GM20431 (cell line): ENCODE measurements around the gene RTN4IP1.
"Not testable (repeated sequence)": the region's sequence is repeated elsewhere in the genome, so short reads cannot be mapped to it uniquely, and the experiment has no call there.

ENCODE experiments used
- in situ Hi-C: fragments of 300-500 bp; cut with MseI, MboI; formaldehyde crosslinking; loops from one replicate; pipeline ENCODE4 v1.15.0; 2020; ENCODE audit warnings: low sequenced_read_pairs; ENCODE audit not compliant: unreplicated experiment

RTN4IP1 gene

DNA sequence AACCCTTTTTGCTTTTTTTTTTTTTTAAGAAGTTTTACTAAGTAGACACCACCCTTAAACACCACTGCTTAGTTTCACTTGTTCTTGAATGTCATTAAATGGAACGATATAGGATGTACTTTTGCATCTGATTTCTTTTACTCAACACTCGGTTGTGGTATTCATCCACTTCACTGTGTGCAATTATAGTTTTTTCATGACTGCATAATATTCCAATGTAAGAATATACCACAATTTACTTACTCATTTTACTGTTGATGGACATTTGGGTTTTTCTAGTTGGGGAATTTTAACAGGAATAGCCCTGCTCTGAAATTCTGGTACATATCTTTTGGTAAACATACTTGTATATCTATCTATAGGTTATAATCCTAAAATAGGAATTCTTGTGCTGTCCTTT lies 29.9 kb downstream of the RTN4IP1 start:
- in situ Hi-C loops = no loop called here

DNA sequence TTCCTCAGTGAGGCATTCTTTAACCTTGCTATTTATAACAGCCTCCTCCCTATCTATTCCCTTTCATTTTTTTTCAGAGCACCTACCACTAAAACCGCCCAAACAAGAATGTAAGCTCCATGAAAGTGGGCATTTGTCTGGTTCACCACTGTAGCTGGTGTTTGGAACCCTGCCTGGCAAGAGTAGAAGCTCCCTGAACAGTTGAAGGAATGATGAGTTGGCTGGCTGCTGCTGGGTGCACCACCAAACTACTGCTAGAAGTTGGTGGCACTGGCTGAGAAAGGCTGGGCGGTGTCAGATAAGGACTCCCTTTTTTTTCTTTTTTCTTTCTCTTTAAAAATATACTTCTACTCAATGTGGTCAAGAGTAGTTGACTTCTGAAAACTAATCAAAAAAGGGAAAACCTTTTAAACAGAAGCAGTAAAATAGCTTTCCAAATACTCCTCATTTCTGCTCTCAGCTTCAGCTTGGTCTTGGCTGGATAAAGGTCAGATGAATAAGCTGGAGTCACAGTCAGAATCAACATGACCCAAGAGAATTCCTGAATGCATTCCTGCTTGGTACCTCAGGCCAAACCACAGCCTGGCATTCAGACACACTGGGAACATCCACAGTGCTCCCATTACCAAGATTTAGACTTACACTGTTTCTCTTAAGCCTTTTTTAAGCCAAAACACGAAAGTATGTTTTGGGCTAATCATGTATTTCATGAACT lies 38.0 kb downstream of the RTN4IP1 start:
- in situ Hi-C loops = no loop called here

DNA sequence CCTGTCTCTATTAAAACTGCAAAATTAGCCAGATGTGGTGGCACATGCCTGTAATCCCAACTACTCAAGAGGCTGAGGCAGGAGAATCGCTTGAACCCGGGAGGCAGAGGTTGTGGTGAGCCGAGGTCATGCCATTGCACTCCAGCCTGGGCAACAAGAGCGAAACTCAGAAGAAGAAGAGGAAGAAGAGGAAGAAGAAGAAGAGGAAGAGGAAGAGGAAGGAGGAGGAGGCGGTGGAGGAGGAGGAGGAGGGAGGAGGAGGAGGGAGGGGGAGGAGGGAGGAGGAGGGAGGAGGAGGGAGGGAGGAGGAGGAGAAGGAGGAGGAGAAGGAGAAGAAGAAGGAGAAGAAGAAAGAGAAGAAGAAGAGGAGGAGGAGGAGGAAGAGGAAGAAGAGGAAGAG lies 40.4 kb downstream of the RTN4IP1 start:
- in situ Hi-C loops = not testable (repeated sequence)

DNA sequence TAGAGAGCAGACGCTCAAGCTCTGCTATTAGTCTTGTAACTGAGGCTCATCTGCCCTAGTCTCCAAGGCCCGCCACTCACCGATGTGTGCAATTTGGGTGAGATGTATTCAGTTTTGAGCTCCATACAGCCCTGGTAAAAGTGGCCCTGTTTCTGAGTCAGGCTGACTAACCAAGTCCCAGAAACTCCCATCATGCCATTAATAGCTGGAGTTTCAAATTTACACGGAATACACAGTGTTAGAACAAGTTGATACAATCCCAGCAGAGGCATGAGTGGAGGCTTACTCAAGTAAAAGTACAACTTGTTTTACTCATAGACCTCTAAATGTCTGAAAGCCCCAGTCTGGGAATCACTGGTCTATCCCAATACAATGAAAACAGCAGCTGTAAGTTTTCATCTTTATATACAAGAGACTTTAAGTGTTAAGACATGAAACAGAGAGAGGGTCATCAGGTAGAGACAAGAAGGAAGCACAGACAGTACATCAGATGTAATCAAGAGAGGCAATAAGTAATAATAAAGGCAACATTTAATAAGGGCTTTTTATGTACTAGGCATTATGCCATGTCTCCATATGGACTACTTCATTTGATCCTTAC lies 42.4 kb downstream of the RTN4IP1 start:
- in situ Hi-C loops = no loop called here

DNA sequence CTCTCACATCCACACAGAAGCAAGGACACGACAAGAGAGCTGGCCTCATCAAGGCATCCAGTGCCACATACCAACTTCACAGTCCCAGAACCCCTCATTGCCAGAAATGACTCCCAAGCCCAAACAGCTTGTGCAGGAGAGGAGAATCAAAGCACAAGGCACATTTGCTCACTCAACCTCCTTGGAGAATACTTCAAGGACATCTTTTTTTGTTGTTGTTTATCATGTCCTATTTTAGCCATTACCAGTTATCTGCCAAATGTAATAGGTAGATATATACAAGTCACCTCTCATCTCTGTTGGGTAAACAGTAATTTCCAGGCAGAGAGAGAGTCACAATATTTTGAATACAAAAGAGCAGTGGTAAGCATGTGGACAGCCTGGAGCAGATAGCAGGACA lies 47.8 kb downstream of the RTN4IP1 start:
- in situ Hi-C loops = no loop called here

DNA sequence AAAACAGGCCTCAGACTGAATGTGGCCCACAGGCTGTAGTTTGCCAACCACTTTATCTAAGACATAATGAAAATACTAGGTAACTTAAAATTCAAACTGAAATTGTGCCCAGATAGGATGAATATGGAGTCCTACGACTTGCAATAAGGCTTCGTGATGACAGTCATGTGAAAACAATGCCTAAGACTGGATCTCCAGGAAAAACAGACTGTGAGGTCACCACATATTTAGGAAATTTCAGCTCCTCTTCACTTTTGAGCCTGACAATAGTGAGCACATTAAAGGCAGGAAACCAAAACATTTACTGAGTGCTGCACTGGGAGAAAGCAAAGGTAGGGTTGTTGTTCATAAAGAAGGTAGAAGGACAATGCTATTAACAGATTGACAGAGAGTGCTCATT lies 50.0 kb downstream of the RTN4IP1 start:
- in situ Hi-C loops = no loop called here

DNA sequence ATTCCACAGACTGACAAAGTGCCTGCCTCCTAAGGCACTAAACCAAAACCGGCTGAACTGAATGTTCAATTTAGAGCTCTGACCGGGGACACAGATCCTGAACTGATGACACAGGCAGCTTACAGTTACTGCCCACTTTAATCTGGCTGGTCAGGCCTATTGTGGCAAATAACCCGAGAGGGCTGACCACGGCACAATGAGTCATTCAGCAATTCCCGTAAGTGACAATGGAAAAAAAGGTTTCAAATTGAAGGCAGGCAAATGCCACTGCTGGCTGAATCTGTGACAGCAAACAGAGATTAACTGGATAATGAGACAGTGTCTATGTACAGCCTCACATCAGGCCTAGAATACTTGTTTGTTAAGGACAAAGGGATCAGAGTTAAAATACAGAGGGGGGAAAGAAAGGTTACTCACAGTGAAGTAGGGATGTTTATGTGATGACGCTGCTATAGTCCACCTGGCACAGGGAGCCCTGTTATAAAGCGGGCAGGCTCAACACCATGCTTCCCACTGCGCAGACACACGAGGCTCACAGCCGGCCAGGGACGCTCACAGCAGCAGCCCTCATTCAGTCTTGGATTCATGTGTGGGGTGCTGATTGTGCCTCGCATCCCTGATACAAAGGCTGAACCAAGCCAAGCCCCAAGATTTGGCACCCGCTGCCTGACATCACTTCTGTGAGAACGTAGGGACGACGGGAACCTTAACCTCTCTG lies 54.4 kb downstream of the RTN4IP1 start:
- in situ Hi-C loops = loop anchor here (25.0 kb wide), 1 partner anchor 238 kb away; the partner anchor contains the start of gene ATG5

- in situ Hi-C loops = loop anchor here (25.0 kb wide), 1 partner anchor 236 kb away; the partner anchor contains the start of gene ATG5
Measured at GRCh38 chr6:106572875-106573585, 56.3 kb downstream of the RTN4IP1 start.

DNA sequence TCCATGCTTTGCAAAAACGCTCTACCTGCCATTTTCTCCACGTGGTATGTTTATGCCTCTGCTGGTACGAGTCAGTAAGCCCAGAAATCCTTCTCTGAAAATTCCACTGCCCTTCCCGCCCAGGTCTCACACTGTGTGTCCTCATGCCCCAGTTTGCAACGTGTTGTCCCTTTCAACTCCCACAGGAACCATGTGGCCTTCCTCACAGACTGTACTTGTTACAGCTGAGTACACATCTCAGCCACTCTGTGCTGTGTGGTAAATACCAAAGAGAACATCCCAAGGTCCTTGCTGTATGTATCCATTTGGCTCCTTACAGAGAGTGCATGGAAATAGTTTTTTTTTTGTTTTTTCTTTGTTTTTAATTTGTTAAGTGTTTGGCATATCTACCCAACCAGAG lies 56.9 kb downstream of the RTN4IP1 start:
- in situ Hi-C loops = loop anchor here (25.0 kb wide), 1 partner anchor 235 kb away; the partner anchor contains the start of gene ATG5

- in situ Hi-C loops = loop anchor here (10.0 to 25.0 kb wide), 2 partner anchors 125 to 232 kb away; partner anchors contain the start of gene ATG5
Measured at GRCh38 chr6:106569428-106569827, 59.9 kb downstream of the RTN4IP1 start.

DNA sequence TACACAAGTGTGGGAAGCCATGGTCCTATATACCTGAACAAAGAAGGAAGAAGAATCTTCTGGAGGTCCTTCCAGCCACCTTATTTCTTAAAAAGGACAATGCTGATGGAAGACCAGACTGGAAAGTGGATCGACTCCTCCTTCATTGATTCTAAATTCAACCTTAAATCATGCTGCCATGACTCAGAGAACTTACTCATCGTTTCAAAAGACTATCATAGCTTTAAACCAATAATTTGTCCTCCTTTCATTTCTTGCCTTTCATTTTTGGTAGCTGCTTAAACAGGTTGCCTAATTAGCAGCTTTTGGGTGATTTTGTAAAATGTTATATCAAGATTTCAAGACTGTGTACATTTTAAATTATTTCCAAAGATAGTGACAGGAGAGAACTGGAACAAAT lies 60.8 kb downstream of the RTN4IP1 start:
- in situ Hi-C loops = loop anchor here (10.0 to 25.0 kb wide), 2 partner anchors 124 to 231 kb away; partner anchors contain the start of gene ATG5

DNA sequence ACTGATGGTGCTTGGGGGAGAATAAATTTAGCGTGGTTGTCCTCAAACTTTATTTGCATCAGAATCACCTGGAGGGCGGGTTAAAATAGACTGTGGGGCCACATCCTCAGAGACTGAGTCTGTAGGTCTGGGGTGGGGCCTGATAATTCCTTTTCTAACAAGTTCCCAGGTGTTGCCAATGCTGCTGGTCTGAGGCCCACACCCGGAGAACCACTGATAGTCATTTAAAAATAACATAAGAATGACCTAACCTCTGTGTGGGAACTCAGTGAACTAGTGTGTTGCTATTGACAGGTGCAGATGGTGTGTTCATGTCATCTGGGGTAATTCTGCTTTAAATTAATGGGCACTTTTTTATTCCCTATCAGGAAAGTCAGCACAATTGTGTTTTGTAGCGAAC lies 64.8 kb downstream of the RTN4IP1 start:
- in situ Hi-C loops = loop anchor here (10.0 to 25.0 kb wide), 2 partner anchors 120 to 227 kb away; partner anchors contain the start of gene ATG5

DNA sequence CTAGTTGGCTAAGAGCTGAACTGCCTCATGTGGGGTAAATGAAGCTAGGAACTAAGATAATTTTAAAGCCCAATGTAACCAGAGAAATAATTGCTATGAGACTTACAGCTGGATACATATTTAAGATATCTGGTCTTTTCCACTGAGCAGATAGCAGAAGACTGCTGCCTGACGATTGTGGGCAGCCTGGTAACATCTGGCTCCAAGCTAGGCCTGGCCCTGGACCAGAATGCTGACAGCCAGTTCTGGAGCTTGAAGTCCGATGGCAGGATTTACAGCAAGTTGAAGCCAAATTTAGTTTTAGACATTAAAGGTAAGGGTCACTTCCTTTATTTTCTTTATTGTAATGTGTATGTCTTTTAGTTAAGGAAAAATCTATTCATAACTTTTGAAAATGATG lies 65.7 kb downstream of the RTN4IP1 start:
- in situ Hi-C loops = loop anchor here (10.0 to 25.0 kb wide), 2 partner anchors 119 to 226 kb away; partner anchors contain the start of gene ATG5

GRCh38 chr6:106561686-106562405 lies 67.5 kb downstream of the RTN4IP1 start:
- in situ Hi-C loops = loop anchor here (10.0 to 25.0 kb wide), 2 partner anchors 117 to 225 kb away; partner anchors contain the start of gene ATG5

DNA sequence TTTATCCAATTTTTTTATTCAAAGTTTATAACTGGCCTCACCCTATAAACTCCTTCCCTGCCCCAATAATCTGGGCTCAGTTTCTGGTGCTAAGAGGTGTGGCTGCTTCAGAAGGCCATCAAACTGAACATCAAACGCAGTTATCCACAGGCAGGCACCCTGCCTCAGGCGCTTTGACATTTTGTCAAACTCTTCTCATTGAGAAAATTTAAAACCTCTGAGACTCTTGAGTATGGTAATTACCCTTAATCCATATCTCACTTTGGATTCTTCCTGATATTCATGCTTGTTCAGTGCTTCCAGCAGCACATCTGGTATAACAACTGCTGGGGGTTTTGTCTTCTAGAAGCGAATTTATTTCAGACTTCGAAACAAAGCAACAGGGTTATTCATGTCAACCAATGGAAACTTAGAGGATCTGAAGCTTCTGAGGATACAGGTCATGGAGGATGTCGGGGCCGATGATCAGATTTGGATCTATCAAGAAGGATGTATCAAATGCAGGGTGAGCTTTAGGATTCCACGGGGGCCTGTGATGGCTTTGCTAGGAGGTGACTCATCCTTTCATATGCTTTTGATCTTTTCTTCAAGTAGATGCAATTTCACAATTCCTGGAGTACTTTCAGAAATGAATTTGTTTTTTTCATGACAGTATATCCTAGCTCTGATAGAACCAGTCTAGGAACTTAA lies 68.2 kb downstream of the RTN4IP1 start:
- in situ Hi-C loops = loop anchor here (10.0 to 25.0 kb wide), 2 partner anchors 116 to 224 kb away; partner anchors contain the start of gene ATG5

DNA sequence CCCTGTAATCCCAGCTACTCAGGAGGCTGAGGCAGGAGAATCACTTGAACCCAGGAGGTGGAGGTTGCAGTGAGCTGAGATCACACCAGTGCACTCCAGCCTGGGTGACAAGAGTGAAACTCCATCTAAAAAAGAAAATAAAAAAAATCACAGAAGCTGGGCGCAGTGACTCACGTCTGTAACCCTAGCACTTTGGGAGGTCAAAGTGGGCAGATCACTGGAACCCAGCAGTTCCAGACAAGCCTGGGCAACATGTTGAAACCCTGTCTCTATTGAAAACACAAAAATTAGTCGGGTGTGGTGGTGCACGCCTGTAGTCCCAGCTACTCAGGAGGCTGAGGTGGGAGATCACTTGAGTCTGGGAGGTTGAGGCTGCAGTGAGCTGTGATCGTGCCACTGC lies 69.6 kb downstream of the RTN4IP1 start:
- in situ Hi-C loops = loop anchor here (10.0 to 25.0 kb wide), 2 partner anchors 115 to 222 kb away; partner anchors contain the start of gene ATG5

DNA sequence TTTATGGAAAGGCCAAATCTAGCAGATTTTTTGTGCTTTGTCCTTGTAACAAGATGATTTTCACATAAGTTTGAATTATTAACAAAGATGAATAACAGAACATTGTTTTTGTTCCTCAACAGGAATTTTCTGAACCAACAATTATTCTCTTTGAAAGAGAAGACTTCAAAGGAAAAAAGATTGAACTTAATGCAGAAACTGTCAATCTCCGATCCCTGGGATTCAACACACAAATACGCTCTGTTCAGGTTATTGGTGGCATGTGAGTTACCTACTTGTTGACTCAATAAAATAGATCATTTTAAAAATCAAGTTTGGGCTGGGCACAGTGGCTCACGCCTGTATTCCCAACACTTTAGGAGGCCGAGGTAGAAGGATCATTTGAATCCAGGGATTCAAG lies 70.9 kb downstream of the RTN4IP1 start:
- in situ Hi-C loops = loop anchor here (25.0 kb wide), 1 partner anchor 221 kb away; the partner anchor contains the start of gene ATG5

GRCh38 chr6:106557837-106558236 lies 71.5 kb downstream of the RTN4IP1 start:
- in situ Hi-C loops = loop anchor here (25.0 kb wide), 1 partner anchor 221 kb away; the partner anchor contains the start of gene ATG5
